ENCODE data around the gene ACVR1B.
A peak's percentile ranks its signal among the peaks of the same experiment; 100 is the strongest.

ACVR1B gene

GRCh38 chr12:52005903-52006703 is 54.6 kb downstream of the ACVR1B start:
- H3K9ac ChIP-seq (ENCODE audit: low read length in 2 of 2), result no peak overlapping the region

GRCh38 chr12:52006726-52007157 is 55.2 kb downstream of the ACVR1B start, which contains the start of gene TAMALIN:
Gene TAMALIN (plus strand): TSS chr12:52006946. CDS start chr12:52007020, 74 bp downstream.
- peak within 1 kb of the TSS; percentile 60 to 72 for H3K4me3 ChIP-seq (ENCODE audit: low read length in 2 of 2)
- H3K9me3 ChIP-seq (ENCODE audit: control insufficient read depth in 2 of 2, low read length in 2 of 2), result no peaks in the 10 kb centered on the region
- peak within 1 kb of the TSS; percentile 48 to 55 for H3K9ac ChIP-seq (ENCODE audit: low read length in 2 of 2)
- H3K27ac ChIP-seq (ENCODE audit: low read length), result peak within 1 kb of the TSS; percentile 67
- H3K36me3 ChIP-seq (ENCODE audit: control insufficient read depth in 2 of 2, insufficient read depth in 2 of 2, low read length in 2 of 2), result no peaks in the 10 kb centered on the region
- H3K27me3 ChIP-seq (ENCODE audit: control insufficient read depth in 1 of 2, insufficient read depth in 2 of 2, low read length in 2 of 2), result peaks cover 19 to 24% of the 10 kb centered on the region in 2 donors
- H3K4me1 ChIP-seq (ENCODE audit: control insufficient read depth, insufficient read depth, low read length), result peaks cover 36% of the 10 kb centered on the region

More at GRCh38 chr12:52005903-52006703, 54.6 kb downstream of the ACVR1B start:
- Histone ChIP-seq H3K36me3 (ENCODE audit: control insufficient read depth in 2 of 2, insufficient read depth in 2 of 2, low read length in 2 of 2) (no peaks in the 10 kb centered on the region), H3K4me1 (ENCODE audit: control insufficient read depth, insufficient read depth, low read length) (peaks cover 32% of the 10 kb centered on the region), H3K27me3 (ENCODE audit: control insufficient read depth in 1 of 2, insufficient read depth in 2 of 2, low read length in 2 of 2) (peaks cover 19 to 24% of the 10 kb centered on the region in 2 donors), H3K9me3 (ENCODE audit: control insufficient read depth in 2 of 2, low read length in 2 of 2) (no peaks in the 10 kb centered on the region), H3K27ac (ENCODE audit: low read length) (no peak overlapping the region), H3K4me3 (ENCODE audit: low read length in 2 of 2) (peak overlapping the region in 1 of 2 donors; percentile 47)

DNA sequence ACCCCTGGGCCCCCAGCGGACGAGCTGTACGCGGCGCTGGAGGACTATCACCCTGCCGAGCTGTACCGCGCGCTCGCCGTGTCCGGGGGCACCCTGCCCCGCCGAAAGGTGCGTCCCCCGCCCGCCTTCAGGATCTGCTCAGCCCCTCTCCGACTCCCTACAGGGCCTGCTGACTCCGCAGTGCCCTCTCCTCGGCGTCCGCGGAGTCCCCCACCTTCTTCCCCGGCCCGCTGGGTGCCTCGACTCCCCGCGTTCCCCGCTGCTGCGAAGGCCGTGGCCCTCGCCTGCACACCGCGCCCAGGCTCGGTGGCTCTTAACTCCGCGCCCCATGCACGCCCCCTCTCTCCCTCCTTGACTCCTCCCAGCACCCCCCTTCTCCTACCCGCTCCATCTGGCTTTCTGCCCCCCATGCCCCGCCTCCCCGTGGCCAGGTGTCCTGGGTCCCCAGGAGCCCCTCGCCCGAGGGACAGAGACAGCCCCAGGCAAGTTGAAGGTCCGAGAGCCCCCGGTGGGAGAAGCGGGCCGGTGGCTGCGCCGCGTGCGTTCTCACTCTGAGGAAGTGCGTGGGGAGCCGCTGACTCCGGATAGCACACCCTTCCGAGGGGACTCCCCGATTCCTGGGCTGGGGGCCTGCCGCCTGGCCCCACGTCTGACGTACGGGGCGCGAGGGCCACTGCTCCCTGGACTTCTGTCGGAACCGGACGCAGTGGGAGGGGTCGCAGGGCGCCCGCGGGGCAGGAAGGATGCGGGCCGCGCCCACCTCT is 55.8 kb downstream of the ACVR1B start:
- H3K9me3 ChIP-seq (ENCODE audit: control insufficient read depth in 2 of 2, low read length in 2 of 2), result no peaks in the 10 kb centered on the region
- H3K27me3 ChIP-seq (ENCODE audit: control insufficient read depth in 1 of 2, insufficient read depth in 2 of 2, low read length in 2 of 2), result peaks cover 19 to 24% of the 10 kb centered on the region in 2 donors
- H3K9ac ChIP-seq (ENCODE audit: low read length in 2 of 2), result peak overlapping the region; percentile 48 to 55
- peaks cover 36% of the 10 kb centered on the region for H3K4me1 ChIP-seq (ENCODE audit: control insufficient read depth, insufficient read depth, low read length)
- H3K36me3 ChIP-seq (ENCODE audit: control insufficient read depth in 2 of 2, insufficient read depth in 2 of 2, low read length in 2 of 2), result no peaks in the 10 kb centered on the region
- peak overlapping the region; percentile 67 for H3K27ac ChIP-seq (ENCODE audit: low read length)
- H3K4me3 ChIP-seq (ENCODE audit: low read length in 2 of 2), result peak overlapping the region; percentile 60 to 72

- Histone ChIP-seq H3K36me3 (ENCODE audit: control insufficient read depth in 2 of 2, insufficient read depth in 2 of 2, low read length in 2 of 2) (no peaks in the 10 kb centered on the region), H3K27ac (ENCODE audit: low read length) (peak overlapping the region; percentile 67), H3K4me1 (ENCODE audit: control insufficient read depth, insufficient read depth, low read length) (peaks cover 36% of the 10 kb centered on the region), H3K4me3 (ENCODE audit: low read length in 2 of 2) (peak overlapping the region; percentile 46 to 72), H3K9me3 (ENCODE audit: control insufficient read depth in 2 of 2, low read length in 2 of 2) (no peaks in the 10 kb centered on the region), H3K9ac (ENCODE audit: low read length in 2 of 2) (peak overlapping the region; percentile 13 to 36), H3K27me3 (ENCODE audit: control insufficient read depth in 1 of 2, insufficient read depth in 2 of 2, low read length in 2 of 2) (peaks cover 19 to 24% of the 10 kb centered on the region in 2 donors)
Measured at GRCh38 chr12:52007982-52008510, 56.5 kb downstream of the ACVR1B start.

GRCh38 chr12:52009081-52009751 is 57.7 kb downstream of the ACVR1B start:
- Histone ChIP-seq H3K4me3 (ENCODE audit: low read length in 2 of 2) (peak overlapping the region; percentile 28 to 58), H3K9me3 (ENCODE audit: control insufficient read depth in 2 of 2, low read length in 2 of 2) (no peaks in the 10 kb centered on the region), H3K9ac (ENCODE audit: low read length in 2 of 2) (no peak overlapping the region), H3K27me3 (ENCODE audit: control insufficient read depth in 1 of 2, insufficient read depth in 2 of 2, low read length in 2 of 2) (peaks cover 19 to 24% of the 10 kb centered on the region in 2 donors), H3K4me1 (ENCODE audit: control insufficient read depth, insufficient read depth, low read length) (peaks cover 36% of the 10 kb centered on the region), H3K27ac (ENCODE audit: low read length) (peak overlapping the region; percentile 67), H3K36me3 (ENCODE audit: control insufficient read depth in 2 of 2, insufficient read depth in 2 of 2, low read length in 2 of 2) (peaks cover 0 to 3% of the 10 kb centered on the region in 2 donors)

GRCh38 chr12:52010152-52010622 is 58.7 kb downstream of the ACVR1B start:
- Histone ChIP-seq H3K4me1 (ENCODE audit: control insufficient read depth, insufficient read depth, low read length) (peaks cover 35% of the 10 kb centered on the region), H3K27ac (ENCODE audit: low read length) (peak overlapping the region; percentile 67), H3K9ac (ENCODE audit: low read length in 2 of 2) (no peak overlapping the region), H3K27me3 (ENCODE audit: control insufficient read depth in 1 of 2, insufficient read depth in 2 of 2, low read length in 2 of 2) (peaks cover 14 to 24% of the 10 kb centered on the region in 2 donors), H3K36me3 (ENCODE audit: control insufficient read depth in 2 of 2, insufficient read depth in 2 of 2, low read length in 2 of 2) (peaks cover 0 to 4% of the 10 kb centered on the region in 2 donors), H3K4me3 (ENCODE audit: low read length in 2 of 2) (peak overlapping the region in 1 of 2 donors; percentile 49), H3K9me3 (ENCODE audit: control insufficient read depth in 2 of 2, low read length in 2 of 2) (no peaks in the 10 kb centered on the region)

GRCh38 chr12:52010692-52011601 is 59.4 kb downstream of the ACVR1B start:
- Histone ChIP-seq H3K27me3 (ENCODE audit: control insufficient read depth in 1 of 2, insufficient read depth in 2 of 2, low read length in 2 of 2) (peaks cover 7 to 16% of the 10 kb centered on the region in 2 donors), H3K36me3 (ENCODE audit: control insufficient read depth in 2 of 2, insufficient read depth in 2 of 2, low read length in 2 of 2) (peaks cover 0 to 4% of the 10 kb centered on the region in 2 donors), H3K4me1 (ENCODE audit: control insufficient read depth, insufficient read depth, low read length) (peaks cover 34% of the 10 kb centered on the region), H3K9ac (ENCODE audit: low read length in 2 of 2) (peak overlapping the region in 1 of 2 donors; percentile 9), H3K27ac (ENCODE audit: low read length) (peak overlapping the region; percentile 37), H3K4me3 (ENCODE audit: low read length in 2 of 2) (peak overlapping the region in 1 of 2 donors; percentile 49), H3K9me3 (ENCODE audit: control insufficient read depth in 2 of 2, low read length in 2 of 2) (no peaks in the 10 kb centered on the region)

GRCh38 chr12:52011602-52012214 is 60.2 kb downstream of the ACVR1B start:
- H3K9me3 ChIP-seq (ENCODE audit: control insufficient read depth in 2 of 2, low read length in 2 of 2), result no peaks in the 10 kb centered on the region
- H3K9ac ChIP-seq (ENCODE audit: low read length in 2 of 2), result no peak overlapping the region
- peaks cover 0 to 4% of the 10 kb centered on the region in 2 donors for H3K36me3 ChIP-seq (ENCODE audit: control insufficient read depth in 2 of 2, insufficient read depth in 2 of 2, low read length in 2 of 2)
- H3K27me3 ChIP-seq (ENCODE audit: control insufficient read depth in 1 of 2, insufficient read depth in 2 of 2, low read length in 2 of 2), result peaks cover 2 to 9% of the 10 kb centered on the region in 2 donors
- peaks cover 29% of the 10 kb centered on the region for H3K4me1 ChIP-seq (ENCODE audit: control insufficient read depth, insufficient read depth, low read length)
- H3K4me3 ChIP-seq (ENCODE audit: low read length in 2 of 2), result no peak overlapping the region
- H3K27ac ChIP-seq (ENCODE audit: low read length), result no peak overlapping the region

- H3K27ac ChIP-seq (ENCODE audit: low read length), result no peak overlapping the region
- H3K9me3 ChIP-seq (ENCODE audit: control insufficient read depth in 2 of 2, low read length in 2 of 2), result no peaks in the 10 kb centered on the region
- no peak overlapping the region for H3K4me3 ChIP-seq (ENCODE audit: low read length in 2 of 2)
- H3K9ac ChIP-seq (ENCODE audit: low read length in 2 of 2), result no peak overlapping the region
- peaks cover 0 to 4% of the 10 kb centered on the region in 2 donors for H3K36me3 ChIP-seq (ENCODE audit: control insufficient read depth in 2 of 2, insufficient read depth in 2 of 2, low read length in 2 of 2)
- H3K27me3 ChIP-seq (ENCODE audit: control insufficient read depth in 1 of 2, insufficient read depth in 2 of 2, low read length in 2 of 2), result no peaks in the 10 kb centered on the region
- peaks cover 19% of the 10 kb centered on the region for H3K4me1 ChIP-seq (ENCODE audit: control insufficient read depth, insufficient read depth, low read length)
Measured at GRCh38 chr12:52013626-52014310, 62.3 kb downstream of the ACVR1B start.
